Stimulated activated CD4-positive, alpha-beta T cell treated with anti-CD3 and anti-CD28 coated beads, Interleukin-2, amount 100 ng/mL, for 48 hours (primary cell): Measurements from ENCODE around the gene LGI4.

Experiments
- DNase-seq, 2 donors: peaks; one replicate each; pipeline ENCODE4 v3.0.0-alpha.2; 2020

The LGI4 gene

DNA sequence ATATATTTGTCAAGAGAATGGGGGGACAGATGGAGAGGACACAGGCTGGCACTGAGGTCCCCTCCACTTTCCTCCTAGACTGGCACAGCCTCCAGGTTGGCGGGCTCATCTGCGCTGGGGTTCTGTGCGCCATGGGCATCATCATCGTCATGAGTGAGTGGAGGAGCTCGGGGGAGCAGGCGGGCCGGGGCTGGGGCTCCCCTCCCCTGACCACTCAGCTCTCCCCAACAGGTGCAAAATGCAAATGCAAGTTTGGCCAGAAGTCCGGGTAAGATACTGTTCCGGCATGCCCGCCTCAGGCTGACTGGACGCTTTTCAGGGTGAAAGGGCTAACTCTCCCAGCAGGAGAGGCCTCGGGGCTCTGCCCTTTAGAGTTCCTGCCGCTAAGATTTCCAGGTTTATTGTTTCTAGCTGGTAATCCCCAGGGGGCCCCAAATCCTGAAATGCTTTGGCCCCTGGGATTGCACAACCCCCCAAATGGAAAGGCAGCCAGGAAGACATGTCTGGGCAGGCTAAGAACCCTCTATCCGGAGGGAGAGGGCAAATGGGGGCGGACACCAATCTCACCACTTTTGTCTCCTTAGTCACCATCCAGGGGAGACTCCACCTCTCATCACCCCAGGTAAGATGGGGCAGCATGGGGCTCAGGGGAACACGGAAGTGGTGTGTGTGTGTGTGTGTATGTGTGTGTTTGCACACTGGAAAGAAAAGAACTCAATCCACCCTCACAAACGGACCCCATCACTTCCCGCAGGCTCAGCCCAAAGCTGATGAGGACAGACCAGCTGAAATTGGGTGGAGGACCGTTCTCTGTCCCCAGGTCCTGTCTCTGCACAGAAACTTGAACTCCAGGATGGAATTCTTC, 11.9 kb downstream of the LGI4 start:
- DNase-seq, result no peak

DNA sequence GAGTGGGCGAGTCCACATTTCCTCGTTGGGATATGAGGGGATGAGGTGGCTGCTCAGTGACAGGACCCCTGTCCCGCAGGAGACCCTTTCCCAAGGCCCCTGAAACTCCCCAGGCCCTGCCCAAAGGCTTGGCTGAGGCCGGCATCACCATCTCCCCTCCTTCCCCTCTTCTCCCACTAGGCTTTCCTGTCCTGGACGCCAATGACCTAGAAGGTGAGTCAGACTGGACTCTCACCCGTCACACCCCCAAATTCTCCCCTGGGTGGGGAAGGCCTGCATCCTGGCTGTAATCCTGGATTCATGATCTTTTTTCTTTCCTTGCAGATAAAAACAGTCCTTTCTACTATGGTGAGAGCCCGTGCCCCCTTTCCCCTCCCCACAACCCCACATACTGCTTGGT, 14.0 kb downstream of the LGI4 start:
- DNase-seq, result no peak

DNA sequence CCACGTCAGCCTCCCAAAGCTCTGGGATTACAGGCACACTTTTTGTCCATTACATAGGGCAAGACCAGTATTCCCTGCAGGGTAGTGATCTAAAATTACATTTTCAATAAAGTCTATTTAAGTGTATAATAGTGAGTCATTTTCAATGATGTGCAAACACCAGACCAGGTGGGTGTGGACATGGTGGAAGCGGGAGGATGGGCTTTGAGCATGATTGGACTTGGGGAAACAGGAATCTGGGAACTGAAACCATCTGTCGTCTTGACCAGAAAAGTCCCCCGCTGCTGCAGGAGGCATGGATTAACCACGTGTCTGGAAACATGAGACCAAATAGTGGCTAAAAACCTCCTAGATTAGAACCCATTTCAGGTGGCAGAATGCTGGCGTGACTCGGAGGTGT, 14.4 kb downstream of the LGI4 start:
- no peak for DNase-seq

DNA sequence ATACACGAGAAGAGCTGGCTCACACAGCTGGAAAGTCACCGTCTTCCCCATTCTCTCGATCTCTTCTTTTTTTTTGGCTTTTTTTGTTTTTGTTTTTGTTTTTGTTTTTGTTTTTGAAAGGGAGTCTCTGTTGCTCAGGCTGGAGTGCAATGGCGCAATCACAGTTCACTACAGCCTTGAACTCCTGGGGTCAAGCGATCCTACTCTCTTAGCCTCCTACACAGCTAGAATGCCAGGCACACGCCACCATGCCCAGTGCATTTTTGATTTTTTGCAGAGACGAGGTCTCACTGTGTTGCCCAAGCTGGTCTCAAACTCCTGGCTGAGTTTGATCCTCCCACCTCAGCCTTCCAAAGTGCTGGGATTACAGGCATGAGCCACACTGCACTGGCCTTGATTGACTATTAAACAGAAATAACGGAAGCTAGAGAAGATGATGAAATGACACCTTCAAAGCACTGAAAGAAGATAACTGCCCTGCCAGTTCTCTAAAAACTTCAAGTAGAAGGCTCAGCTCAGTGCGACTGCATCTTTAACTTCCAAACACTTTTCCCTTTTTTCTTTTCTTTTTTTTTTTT, 15.2 kb downstream of the LGI4 start:
- no peak for DNase-seq

DNA sequence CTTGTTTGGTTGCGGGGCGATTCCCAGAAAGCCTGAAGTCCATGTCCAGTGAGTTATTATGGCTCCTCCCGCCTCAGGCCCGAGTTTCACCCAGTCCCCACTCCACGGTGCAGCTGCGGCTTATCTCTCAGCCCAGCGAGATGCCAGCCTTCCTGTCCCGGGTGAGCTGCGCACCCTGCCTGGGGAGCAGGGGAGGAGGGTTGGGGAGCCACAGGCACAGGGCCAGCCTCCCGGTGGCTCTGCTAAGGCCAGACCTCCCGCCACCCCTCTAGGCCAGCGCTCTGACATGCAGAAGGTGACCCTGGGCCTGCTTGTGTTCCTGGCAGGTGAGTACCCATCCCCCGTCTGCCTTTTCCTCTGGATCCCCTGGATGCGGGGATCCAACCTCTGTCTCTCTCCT, 15.8 kb downstream of the LGI4 start:
- DNase-seq, result no peak

DNA sequence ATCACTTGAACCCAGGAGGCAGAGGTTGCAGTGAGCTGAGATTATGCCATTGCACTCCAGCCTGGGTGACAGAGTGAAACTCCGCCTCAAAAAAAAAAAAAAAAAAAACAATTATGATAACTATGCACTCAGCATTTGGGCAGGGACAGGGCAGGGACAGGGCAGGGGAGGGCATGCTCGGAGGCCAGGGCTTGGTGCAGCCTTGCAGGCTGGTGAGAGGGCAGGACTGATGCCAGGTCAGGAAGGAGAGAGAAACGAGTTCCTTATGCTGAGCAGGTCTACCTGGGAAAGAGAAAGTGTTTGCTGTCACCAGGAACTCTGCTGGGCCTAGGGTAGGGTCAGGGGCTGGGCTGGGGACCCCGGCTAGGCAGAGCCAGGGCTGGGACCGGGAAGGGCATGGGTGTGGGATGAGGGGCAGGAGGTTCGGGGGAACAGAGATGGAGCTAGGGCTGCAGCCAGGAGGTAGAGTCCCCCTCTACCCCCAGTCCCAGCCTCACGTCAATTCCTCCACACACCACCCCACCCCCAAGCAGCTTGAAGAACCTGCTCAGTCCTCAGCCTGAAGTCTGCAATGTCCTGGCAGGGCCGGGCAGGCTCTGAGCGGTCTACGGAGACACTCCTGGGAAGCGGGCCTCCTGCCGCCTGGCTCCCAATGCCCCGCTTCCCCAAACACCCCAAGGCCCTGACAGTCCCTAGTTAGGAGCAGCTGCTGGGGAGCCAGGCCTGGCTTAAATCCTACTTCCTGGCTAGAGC, 16.4 kb downstream of the LGI4 start:
- no peak for DNase-seq

DNA sequence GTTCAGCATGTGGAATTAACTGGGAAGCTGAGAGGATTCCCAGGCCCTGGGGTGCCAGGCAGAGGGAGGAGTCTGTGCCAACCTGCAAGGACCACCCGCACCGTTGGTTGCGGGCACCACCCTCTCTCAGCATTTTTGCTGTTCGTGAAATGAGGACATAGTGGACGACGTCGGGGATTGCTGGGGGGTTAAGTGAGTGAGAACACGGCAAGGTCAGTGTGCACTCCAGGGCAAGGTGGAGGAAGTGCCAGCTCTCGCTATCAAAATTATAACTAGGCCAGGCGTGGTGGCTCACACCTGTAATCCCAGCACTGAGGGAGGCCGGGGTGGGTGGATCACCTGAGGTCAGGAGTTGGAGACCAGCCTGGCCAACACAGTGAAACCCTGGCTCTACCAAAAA, 17.1 kb downstream of the LGI4 start:
- DNase-seq, result no peak

DNA sequence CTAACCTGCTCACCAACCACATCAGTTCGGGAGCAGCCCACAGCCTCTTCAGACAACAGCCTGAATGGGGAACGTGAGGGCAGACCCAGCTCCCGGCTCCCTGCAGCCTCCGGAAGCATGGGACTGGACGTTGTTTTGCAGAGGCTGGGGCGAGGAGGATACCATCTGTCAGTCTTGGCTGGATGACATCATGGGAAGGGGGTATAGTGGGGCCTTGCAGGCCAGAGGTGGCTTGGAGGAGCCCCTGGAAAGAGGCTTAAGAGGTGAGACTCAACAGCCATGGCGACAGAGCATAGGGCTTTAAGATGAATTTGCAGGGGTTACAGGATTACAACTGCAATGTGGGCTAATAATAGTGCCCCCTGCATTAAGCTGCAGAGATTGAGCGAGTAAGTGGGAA, 17.7 kb downstream of the LGI4 start:
- no peak for DNase-seq

DNA sequence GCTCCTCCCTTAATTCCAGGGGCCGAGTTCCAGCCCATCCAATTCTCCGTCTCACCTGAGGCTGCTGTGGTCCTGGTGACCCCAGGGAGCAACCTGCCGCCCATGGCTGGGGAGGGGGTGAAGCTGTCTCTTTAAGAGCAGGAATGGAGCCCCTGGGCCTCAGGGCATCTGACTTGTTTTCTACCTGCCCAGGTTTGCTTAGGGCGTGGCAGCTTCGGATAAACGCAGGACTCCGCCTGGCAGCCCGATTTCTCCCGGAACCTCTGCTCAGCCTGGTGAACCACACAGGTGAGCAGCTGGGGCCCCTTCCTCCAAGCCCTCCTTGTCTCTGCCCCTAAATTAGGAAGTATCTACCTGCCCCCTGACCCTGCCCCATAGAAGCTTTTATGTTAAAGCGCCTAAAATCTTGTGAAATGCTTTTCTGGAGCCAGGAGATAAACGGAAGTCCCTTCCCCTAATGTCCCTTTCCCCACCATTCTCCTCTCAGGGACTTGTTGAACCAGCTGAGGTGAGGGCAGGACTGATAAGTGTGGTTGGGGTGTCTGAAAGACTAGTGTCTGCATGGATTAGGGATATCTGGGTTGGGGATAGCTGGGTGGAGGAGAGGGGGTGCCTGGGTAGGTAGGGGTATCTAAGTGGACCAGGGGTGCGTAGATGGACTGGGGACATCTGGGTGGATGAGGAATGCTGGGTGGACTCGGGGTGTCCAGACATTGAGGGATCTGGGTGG, 18.6 kb downstream of the LGI4 start:
- no peak for DNase-seq

DNA sequence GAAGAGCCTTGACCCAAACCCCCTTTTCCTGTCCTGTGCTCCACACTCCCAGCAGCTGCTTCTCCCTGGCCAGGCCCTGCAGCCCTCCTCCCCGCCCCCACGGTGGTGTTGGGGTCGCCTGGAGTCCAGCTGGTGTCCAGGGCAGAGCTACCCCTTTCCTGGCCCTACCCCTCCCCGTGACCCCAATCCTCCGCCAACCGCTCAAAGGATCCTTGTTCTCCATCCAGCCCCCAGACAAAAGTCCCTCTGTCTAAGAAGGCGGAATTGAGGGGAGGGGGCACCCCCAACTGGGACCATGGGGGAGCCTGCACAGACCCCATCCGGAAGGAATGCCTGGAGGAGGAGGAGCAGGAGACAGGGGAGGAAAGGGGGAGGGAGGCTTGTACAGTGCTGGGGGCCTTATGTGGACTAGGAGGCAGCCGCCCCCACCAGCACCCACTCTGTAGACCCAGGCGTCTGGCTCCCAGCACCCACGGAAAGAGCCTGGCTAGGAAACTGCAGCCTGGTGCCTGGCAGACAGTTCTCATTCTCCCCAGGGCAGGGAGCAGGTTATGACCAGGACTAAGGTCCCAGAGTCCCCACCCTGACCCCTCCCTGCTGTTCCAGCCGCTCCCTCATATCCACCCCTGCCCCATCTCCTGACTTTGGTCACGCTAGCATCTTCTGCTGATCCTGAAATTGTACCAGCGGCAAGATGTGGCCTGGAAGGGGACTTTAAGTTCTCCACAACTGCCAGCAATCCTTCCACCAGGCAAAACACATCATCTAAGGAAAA, 19.5 kb downstream of the LGI4 start, which contains the start of gene FXYD3:
Gene FXYD3 (plus strand): TSS at position 647 of the 775 bp plus-strand sequence. CDS start 3,554 bp downstream, outside the sequence.
- no peak for DNase-seq

DNA sequence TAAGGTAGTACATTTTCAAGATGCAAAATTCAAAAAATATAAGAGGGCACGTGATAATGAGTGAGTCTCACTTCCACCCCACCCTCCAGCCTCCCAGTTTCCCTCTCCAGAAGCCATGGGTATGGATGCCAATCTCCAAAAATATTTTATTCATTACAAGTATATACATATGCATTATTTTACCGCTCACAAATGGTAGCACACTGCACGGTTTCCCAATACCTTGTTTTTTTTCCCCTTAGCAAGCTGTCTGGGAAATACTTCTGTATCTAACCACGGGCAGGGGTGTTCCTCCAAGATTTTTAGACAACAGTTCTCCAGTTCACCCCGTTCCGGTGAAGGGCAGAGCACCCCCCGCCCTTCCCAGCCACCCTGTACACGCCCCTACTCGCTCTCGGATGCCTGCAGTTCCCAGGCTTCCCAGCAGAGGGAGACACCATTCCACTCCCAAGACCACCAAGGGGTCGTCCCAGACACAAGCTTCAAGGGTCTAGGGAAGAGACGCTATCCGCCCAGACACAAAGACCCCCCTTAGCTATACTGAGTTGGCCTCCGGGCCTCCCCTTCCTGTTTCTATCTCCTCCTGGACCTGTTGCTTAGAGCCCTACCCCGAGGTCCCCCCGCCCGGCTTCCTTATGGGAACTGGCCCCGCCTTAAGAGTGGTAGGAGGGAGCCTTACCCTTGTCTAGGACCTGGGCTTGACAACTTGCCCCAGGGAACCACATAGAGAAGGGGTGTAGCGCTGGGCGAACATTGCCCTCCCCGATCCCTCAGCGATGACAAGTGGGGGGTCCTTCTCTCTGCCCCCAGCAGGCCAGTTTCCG, 20.3 kb downstream of the LGI4 start:
- peak; percentile 69 to 76 for DNase-seq

DNA sequence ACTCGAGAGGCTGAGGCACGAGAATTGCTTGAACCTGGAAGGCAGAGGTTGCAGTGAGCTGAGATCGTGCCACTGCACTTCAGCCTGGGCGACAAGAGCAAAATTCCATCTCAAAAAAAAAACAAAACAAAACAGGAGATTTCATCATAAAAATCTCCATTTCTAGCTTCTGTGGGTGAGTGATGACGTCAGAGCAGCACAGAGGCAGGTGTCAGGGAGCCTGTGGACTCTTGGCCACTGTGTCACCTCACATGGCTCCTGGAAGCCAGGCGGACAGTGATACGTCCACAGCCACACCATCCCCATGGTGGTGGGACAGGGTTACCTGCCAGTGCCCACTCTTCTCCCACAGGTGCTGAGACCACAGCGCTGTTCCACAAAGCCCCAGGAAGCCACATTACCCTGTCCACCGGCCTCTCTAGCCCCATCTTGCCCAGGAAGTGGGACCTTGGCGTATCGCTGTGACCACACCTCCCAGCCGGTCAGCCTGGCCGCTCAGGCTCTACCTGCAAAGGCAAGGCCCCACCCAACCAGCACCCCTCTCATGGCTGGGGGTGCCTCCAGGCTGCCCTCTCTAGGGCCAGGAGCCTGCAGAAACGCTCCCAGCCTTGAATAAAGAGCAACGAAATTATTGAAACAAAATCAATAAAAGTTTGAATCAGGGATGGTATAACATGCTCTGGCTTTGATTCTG, 21.7 kb downstream of the LGI4 start:
- DNase-seq, result no peak

DNA sequence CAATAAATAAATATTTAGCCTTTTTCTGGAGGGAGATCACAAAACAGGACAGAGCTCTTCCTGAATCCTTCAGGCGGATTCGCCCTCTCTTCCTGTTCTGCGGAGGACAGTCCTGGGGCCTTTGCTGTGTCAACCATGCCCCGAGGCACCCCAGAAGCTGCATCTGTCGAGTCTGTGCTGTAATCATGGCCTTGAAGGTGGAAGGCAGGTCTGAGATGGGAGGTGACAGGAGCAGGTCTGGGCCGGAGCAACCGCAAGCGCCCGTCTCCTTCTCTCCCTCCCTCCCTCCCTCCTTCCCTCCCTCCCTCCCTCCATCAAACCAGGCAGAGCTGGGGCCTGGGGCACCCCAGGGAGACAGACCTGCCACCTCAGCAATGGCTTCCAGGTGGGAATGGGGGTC, 23.9 kb downstream of the LGI4 start:
- DNase-seq, result no peak

DNA sequence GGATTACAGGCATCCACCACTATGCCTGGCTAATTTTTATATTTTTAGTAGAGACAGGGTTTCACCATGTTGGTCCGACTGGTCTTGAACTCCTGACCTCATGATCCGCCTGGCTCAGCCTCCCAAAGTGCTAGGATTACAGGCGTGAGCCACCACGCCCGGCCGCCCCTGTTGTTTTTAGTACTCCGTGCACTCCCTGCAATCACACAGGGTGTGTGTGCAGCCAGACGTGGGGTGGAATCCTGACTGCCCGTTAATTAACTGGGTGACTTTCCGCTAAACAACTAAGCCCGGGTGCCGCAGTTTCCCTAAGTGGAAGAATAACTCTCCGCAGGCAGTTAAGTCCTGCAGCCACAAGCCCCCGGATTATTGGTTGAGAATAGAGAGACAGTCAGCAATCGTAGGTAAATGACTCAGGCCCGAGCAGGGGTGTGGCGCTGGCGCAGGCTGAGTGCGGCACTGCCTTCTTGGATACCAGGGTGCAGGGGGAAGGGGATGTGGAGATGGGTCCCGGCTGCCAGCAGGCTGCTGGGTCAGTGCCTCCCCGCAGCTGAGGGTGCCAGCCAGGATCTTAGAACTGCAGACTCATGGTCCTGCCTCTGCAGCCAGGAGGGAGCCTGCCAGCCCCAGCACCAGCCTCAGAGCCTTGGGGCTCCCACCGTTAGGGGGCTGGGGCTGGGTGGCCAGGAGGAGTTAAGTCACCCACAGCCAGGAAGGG, 25.3 kb downstream of the LGI4 start:
- DNase-seq, result no peak

DNA sequence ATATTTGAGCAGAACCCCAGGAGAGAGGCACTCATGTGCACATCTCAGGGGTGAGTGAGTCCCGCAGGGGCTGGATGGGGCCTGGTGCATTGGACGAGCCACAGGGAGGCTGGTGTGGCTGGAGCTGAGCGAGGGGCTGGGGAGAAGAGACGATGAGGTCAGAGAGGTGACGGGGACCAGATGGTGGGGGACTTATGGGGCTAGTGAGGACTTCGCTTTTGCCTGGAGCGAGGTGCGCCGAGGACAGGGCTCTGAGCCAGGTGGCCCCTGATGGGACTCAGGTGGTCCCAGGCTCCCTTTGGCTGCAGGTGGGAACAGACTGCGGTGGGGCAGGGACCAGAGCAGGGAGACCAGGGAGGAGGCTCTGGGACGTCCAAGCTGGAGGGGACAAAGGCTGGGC, 26.1 kb downstream of the LGI4 start:
- no peak for DNase-seq

DNA sequence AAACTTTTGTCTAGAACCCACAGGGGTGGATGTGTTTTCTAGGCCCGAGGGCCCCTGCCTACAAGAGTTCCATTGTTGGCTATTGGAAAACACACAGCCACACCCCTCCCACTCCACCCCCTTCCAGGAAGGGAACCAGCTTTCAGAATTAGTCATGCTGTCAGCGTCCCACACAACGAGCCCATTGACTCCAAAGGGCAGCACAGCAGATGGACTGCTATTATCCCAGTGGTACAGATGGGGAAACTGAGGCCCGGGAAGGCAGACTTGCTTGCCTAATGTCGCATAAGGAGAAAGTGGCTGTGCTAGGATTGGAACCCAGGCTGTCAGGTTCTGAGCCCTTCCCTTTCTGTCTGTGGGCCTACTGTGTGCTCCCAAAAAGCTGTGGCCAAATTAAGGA, 27.3 kb downstream of the LGI4 start:
- DNase-seq, result no peak

DNA sequence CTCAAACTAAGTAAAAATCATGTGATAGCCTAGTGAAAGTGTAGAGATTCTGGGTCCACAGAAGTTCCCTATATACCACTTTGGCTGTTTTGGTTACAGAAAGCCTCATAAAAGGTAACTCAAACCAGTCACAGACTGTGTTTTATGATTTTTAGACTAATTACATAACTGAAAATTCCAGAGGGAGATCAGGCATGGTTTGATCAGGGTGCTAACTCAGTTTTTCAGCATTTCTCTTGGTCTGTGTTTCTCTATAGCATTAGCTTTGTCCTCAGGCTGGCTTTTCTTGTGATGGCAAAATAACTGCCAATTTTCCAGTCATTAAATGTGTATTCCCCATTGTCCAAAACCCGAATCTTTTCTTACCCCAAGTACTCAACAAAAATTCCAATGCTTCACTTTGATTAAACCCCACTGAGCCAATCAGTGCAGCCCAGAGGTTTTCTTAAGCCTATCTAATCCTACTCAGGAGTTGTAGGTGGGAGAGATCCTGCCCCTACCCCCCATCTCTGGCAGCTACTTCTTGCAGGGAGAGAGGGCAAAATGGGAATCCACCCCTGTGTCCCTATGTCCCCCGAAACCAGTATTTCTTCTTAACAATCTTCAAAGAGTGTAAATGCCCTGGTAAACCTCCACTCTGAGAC, 27.8 kb downstream of the LGI4 start:
- no peak for DNase-seq

DNA sequence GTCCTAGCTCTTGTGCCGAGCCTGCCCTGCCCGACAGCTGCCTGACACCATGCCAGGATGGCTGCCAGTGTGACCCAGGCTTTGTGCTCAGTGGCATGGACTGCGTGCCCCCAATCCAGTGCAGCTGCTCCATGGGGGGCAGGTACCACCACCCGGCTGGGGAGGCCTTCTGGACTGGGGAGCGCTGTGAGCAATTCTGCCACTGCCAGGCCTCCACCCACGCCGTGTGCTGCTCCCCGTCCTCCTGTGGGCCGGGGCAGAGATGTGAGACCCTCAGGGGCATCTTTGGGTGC, 28.6 kb downstream of the LGI4 start:
- DNase-seq, result no peak

DNA sequence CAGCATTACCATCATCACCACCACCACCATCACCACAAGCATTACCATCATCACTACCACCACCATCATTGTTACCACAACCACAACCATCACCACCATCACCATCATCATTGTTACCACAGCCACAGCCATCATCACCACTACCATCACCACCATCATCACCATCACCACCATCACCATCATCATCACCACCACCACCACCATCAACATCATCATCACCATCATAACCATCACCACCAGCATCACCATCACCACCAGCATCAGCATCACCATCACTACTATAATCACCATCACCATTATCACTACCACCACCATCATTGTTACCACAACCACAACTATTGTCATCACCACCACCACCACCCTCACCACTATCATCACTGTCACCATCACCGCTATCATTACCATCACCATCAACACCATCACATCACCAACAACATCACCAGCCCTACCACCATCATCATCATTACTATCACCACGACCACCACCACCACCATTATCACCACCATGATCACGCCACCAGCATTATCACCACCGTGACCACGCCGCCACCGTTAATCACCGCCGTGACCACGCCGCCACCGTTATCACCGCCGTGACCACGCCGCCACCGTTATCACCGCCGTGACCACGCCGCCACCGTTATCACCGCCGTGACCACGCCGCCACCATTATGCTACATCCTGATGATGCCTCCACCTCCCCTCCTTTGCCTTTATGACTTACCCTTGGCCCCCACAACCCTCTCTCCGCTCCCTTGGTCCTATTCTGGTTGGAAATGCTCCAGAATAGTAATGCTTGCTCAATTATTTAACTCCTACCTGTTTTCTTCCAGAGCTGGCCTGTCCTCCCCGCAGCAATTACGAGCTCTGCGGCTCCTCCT, 29.2 kb downstream of the LGI4 start:
- no peak for DNase-seq
